SK-N-MC (cell line): Measurements from ENCODE around the gene GPC6.

ENCODE experiments used
- DNase-seq: peaks from one replicate; pipeline ENCODE4 v3.0.0-alpha.2; 2011; ENCODE audit warnings: low read depth, low spot score
- H3K27ac ChIP-seq: fragments of 200-600 bp; sonication (generic); 2 replicates; pipeline ENCODE4 v1.5.1; 2016; ENCODE audit warnings: mixed run types
- H3K36me3 ChIP-seq: fragments of 200-600 bp; sonication (generic); 2 replicates; pipeline ENCODE4 v1.6.1; 2017; ENCODE audit warnings: antibody characterized with exemption, low read length, mixed read lengths; ENCODE audit not compliant: insufficient read depth
- H3K4me3 ChIP-seq: fragments of 200-600 bp; sonication (generic); 2 replicates; pipeline ENCODE4 v1.5.1; 2016
- H3K9ac ChIP-seq: fragments of 200-600 bp; sonication (generic); 2 replicates; pipeline ENCODE4 v1.8.0; 2017; ENCODE audit warnings: mixed run types, mixed read lengths; ENCODE audit not compliant: insufficient read length
- H3K9me3 ChIP-seq: fragments of 200-600 bp; sonication (generic); 2 replicates; pipeline ENCODE4 v1.6.1; 2017; ENCODE audit warnings: low read depth, mild to moderate bottlenecking, antibody characterized with exemption, low read length, moderate library complexity, mixed read lengths
- EZH2 ChIP-seq: fragments of 200-600 bp; sonication (generic); IDR thresholded peaks from one replicate; pipeline ENCODE4 v1.6.1; 2017; ENCODE audit warnings: antibody characterized with exemption
- FOXP2 ChIP-seq: optimal IDR thresholded peaks from 2 replicates; pipeline ENCODE3; 2011; ENCODE audit warnings: mild to moderate bottlenecking, moderate library complexity; ENCODE audit not compliant: insufficient read depth; ENCODE audit errors: extremely low read length, control extremely low read depth
- POLR2AphosphoS5 ChIP-seq: IDR thresholded peaks from 2 replicates; pipeline ENCODE4 v1.6.1; 2012; ENCODE audit warnings: mild to moderate bottlenecking, low read depth, low read length, borderline replicate concordance

GPC6 gene

DNA sequence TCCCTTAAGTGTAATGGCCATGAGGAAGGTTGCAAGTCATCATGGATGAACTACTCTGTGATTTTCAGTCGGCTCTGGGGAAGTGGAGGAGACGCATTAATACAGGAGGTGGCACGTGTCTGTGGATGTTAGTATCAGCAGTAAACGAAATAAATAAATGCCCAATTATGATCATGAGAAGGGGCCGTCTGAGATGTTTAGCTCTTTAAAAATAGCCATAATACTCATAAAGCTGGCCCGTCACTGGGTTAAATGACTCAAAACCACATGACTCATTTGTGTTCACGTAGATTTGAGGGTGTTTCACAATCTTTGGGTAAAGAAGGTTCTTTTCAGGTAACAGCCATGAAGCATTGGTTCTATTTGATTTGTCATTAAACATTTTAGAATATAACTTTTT, 620.6 kb downstream of the GPC6 start:
- Histone ChIP-seq H3K9me3 (no peaks in the 10 kb centered on the region), H3K9ac (no peak overlapping the region), H3K36me3 (no peaks in the 10 kb centered on the region), H3K4me3 (no peak overlapping the region), H3K27ac (no peak overlapping the region)
- TF ChIP-seq EZH2: no peak
- TF ChIP-seq POLR2AphosphoS5: no peak
- TF ChIP-seq FOXP2: no peak
- no peak for DNase-seq

DNA sequence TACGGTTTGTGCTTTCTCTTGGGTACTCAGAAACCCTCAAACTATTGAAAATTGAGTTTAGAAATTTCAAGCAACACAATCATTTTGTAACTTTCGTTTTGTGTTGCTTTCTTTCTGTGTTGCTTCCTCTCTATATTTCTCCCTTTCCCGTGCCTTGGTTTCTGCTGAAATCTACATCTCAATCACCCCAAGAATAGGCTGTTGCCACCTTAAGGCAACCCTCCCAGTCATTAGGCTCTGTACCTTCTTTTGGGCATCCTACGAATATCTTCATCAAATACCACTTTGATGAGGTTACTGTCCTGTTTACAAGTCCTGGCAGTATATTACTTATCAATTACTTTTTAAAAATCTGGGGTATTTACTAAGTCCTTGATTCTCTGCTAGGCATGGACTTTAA, 621.6 kb downstream of the GPC6 start:
- Histone ChIP-seq H3K36me3 (no peaks in the 10 kb centered on the region), H3K9ac (no peak overlapping the region), H3K9me3 (no peaks in the 10 kb centered on the region), H3K27ac (no peak overlapping the region), H3K4me3 (no peak overlapping the region)
- TF ChIP-seq EZH2 (no peak), POLR2AphosphoS5 (no peak), FOXP2 (no peak)
- DNase-seq: no peak

DNA sequence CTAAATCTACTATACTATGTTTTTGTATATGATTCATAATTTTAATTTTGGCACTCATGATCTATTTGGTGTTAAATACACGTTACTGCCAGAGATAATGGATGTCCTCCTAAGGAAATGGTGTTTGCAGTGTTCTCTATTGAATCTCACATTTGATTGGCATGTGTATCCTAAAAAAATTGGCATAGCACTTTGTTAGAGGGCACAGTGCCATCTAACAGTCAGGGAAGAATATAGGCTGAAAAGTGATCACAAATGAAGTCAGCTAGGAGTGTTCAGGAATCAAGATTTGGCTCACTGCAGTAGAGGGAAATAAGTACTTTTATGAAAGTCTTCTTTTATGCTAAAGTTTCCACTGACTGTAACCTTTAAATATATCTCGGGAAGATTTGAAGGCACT, 624.6 kb downstream of the GPC6 start:
- DNase-seq: no peak
- H3K9me3 ChIP-seq: no peaks in the 10 kb centered on the region
- TF ChIP-seq POLR2AphosphoS5 (no peak), FOXP2 (no peak), EZH2 (no peak)
- no peak overlapping the region for H3K9ac ChIP-seq
- H3K4me3 ChIP-seq: no peak overlapping the region
- H3K27ac ChIP-seq: no peak overlapping the region
- no peaks in the 10 kb centered on the region for H3K36me3 ChIP-seq

DNA sequence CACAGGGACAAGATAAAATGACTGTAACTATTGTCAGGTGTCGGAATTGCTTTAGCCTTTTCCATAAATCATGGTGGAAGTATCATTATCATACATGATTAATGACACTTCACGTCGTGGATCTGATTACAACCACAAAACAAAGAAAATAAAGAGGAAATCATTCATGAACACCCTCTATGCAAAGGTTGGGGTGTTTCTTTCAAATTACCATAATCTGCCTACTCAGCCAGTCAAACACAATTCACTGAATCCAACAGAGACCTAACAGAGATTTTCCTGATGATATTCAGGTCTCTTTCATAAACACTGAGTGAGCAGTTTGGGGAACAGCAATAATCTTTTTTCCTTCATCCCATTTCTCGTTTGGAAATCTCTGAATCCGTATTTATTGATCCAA, 627.3 kb downstream of the GPC6 start:
- no peak for TF ChIP-seq EZH2
- no peak for TF ChIP-seq POLR2AphosphoS5
- no peak for TF ChIP-seq FOXP2
- Histone ChIP-seq H3K36me3 (no peaks in the 10 kb centered on the region), H3K9me3 (no peaks in the 10 kb centered on the region), H3K9ac (no peak overlapping the region), H3K27ac (no peak overlapping the region), H3K4me3 (no peak overlapping the region)
- DNase-seq: no peak

DNA sequence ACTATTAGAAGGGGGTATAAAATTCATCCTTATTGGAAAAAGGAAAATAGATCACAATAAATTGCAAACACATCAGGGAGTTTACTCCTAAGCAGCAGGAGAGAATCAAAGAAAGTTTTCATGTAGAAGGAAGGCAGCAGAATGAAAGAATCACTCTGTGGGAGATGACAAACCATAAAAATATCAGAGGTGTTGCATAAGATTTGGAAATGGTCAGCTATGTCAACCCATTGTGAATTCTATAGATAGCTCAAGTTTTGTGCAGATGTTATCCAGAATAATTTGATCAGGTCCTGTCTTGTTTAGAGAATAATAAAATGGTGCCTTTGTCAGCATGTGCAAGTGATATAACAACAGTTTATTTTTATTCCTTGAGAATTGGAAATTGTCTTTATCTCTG, 630.5 kb downstream of the GPC6 start:
- Histone ChIP-seq H3K9me3 (no peaks in the 10 kb centered on the region), H3K4me3 (no peak overlapping the region), H3K9ac (no peak overlapping the region), H3K36me3 (no peaks in the 10 kb centered on the region), H3K27ac (no peak overlapping the region)
- no peak for TF ChIP-seq POLR2AphosphoS5
- no peak for TF ChIP-seq EZH2
- TF ChIP-seq FOXP2: no peak
- DNase-seq: no peak

DNA sequence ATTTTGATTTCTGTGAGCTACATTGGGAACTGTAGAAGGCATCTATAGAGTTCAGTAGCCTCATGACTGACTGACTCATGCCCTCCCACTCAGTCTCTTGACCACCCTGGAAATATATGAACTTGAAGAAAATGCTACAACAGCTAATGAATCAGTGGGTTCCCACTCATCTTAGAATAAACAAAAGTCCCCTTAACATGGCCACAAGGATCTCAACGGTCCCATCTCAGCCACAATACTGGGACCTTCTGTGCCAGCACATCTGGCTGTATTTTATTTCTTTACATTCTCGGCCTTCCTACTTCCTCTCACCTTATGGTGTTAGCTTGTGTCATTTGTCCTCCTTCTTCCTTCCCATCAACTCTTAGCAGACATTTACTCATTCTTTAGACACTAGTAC, 633.1 kb downstream of the GPC6 start:
- no peak for DNase-seq
- Histone ChIP-seq H3K27ac (no peak overlapping the region), H3K9me3 (no peaks in the 10 kb centered on the region)

DNA sequence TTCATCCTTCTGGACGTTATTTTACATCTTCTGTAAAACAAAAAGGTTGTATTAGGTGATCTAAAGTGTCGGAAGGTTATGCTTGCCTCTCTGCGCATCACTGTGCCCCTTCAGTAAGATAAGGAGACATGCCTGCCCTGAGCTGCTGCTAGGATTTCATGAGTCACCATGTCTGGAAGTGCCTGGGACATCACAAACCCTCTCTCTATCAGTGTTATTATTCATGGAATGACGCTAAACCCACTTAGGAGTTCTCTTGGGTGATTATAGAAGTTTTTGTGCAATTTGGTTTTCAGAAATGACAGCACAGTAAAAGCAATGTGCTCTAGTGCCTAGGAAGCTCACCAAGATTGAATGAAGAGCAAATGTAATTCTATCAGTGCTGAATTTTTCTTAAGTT, 635.2 kb downstream of the GPC6 start:
- Histone ChIP-seq H3K9ac (no peak overlapping the region), H3K27ac (no peak overlapping the region)

More for the DNA sequence above, 633.1 kb downstream of the GPC6 start:
- TF ChIP-seq EZH2: no peak
- TF ChIP-seq POLR2AphosphoS5: no peak
- no peak for TF ChIP-seq FOXP2
- Histone ChIP-seq H3K36me3 (no peaks in the 10 kb centered on the region), H3K9ac (no peak overlapping the region), H3K4me3 (no peak overlapping the region)

DNA sequence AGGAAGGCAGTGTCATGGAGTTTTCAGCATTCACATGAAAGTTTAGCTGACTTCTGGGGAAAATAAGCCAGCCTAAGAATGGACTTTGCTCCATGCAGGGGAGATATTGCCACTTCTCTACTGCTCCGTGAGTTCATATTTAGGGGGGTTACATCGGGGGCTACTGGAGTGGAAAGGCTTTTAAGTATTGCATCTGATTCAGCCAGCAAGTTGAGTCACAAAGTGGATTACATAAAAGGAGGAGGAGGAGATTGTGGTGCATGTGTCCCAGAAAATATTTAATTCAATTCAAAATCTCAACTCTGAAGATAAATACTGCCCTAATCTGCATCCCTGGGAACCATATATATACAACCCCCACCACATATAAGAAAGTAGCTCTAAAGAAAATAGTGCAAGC, 635.7 kb downstream of the GPC6 start:
- Histone ChIP-seq H3K27ac (no peak overlapping the region), H3K4me3 (no peak overlapping the region), H3K36me3 (no peaks in the 10 kb centered on the region), H3K9ac (no peak overlapping the region), H3K9me3 (no peaks in the 10 kb centered on the region)
- TF ChIP-seq EZH2 (no peak), POLR2AphosphoS5 (no peak), FOXP2 (no peak)
- DNase-seq: no peak

More for the DNA sequence above, 635.2 kb downstream of the GPC6 start:
- DNase-seq: no peak
- no peaks in the 10 kb centered on the region for H3K36me3 ChIP-seq
- H3K9me3 ChIP-seq: no peaks in the 10 kb centered on the region
- no peak for TF ChIP-seq POLR2AphosphoS5
- TF ChIP-seq EZH2: no peak
- TF ChIP-seq FOXP2: no peak
- H3K4me3 ChIP-seq: no peak overlapping the region

DNA sequence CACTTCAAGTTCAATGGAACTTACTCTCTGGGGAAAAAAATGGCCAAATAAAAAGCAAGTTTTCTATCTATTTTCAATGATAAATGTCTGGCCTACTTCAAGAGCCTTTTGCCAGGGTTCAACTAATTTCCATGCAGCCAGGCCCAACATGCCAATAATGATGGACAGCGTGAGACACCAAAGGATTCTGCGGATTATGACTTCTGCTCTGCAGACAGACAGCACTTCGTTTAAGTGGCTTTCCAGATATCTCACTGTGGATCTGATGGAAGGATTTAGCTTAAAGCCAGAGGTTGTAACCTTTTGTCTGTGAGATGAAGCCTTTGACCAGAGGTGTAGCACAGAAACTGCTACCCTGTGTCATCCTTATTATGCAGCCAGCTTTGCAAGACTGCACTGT, 638.6 kb downstream of the GPC6 start:
- no peaks in the 10 kb centered on the region for H3K9me3 ChIP-seq
- no peak overlapping the region for H3K27ac ChIP-seq
- H3K9ac ChIP-seq: no peak overlapping the region
- H3K4me3 ChIP-seq: no peak overlapping the region
- DNase-seq: no peak
- TF ChIP-seq POLR2AphosphoS5: no peak
- no peaks in the 10 kb centered on the region for H3K36me3 ChIP-seq
